Measurements from ENCODE around the gene MAP3K14.
"Not testable (repeated sequence)": the region's sequence is repeated elsewhere in the genome, so short reads cannot be mapped to it uniquely, and the experiment has no call there.

Gene MAP3K14

GRCh38 chr17:45253879-45254278 is 62.9 kb downstream of the MAP3K14 start:
- Histone ChIP-seq H3K36me3 (replicated peaks; ENCODE audit: insufficient read depth, low read length) (no peaks in the 10 kb centered on the region), H3K9me2 (replicated peaks; ENCODE audit: insufficient read depth, low read length) (no peaks in the 10 kb centered on the region), H3K27me3 (replicated peaks; ENCODE audit: insufficient read depth, low read length) (no peaks in the 10 kb centered on the region), H3K9me3 (replicated peaks; ENCODE audit: insufficient read depth, low read length) (no peaks in the 10 kb centered on the region), H3K4me3 (ENCODE audit: low read length) (no peak overlapping the region), H3K4me2 (ENCODE audit: low read depth, low read length) (no peak overlapping the region), H3F3A (ENCODE audit: insufficient read depth, low read length) (peaks cover 4% of the 10 kb centered on the region; the same call in 1 of the 2 replicates), H3K79me2 (ENCODE audit: low read length) (peaks cover 2% of the 10 kb centered on the region; the same call in 1 of the 2 replicates), H2AFZ (ENCODE audit: low read length) (no peak overlapping the region), H3K9ac (ENCODE audit: low read length) (no peak overlapping the region), H3K27ac (ENCODE audit: low read length) (no peak overlapping the region), H4K20me1 (ENCODE audit: insufficient read depth, low read length) (no peaks in the 10 kb centered on the region), H3K4me1 (ENCODE audit: low read length) (peaks cover 12% of the 10 kb centered on the region; the same call in 1 of the 2 replicates)
- DNase-seq: no peak
- TF ChIP-seq EZH2phosphoT487 (IDR thresholded peaks at IDR 0.05; ENCODE audit: low read length): no peak
- TF ChIP-seq CTCF (IDR thresholded peaks at IDR 0.05; ENCODE audit: low read length): no peak
- TF ChIP-seq EZH2 (optimal IDR thresholded peaks at IDR 0.05; ENCODE audit: low read depth, low read length): no peak

DNA sequence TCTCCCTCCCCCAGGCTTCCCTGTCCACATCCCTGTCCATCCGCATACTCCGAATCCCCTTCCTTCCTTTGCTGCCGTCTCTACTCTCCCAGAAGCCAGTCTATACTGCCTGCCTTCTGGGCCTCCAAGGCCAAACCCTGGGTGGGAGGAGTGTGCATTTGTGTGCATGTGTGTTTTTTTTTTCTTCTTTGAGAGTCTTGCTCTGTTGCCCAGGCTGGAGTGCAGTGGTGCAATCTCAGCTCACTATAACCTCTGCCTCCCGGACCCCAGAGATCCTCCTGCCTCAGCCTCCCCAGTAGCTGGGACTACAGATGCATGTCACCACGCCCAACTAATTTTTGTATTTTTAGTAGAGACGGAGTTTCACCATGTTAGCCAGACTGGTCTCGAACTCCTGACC is 63.6 kb downstream of the MAP3K14 start:
- not testable (repeated sequence) for H3K9ac ChIP-seq (ENCODE audit: low read length); H3K4me3 ChIP-seq (ENCODE audit: low read length); H3K27me3 ChIP-seq (replicated peaks; ENCODE audit: insufficient read depth, low read length); H3K79me2 ChIP-seq (ENCODE audit: low read length); H3K27ac ChIP-seq (ENCODE audit: low read length); H4K20me1 ChIP-seq (ENCODE audit: insufficient read depth, low read length); DNase-seq; H3K4me2 ChIP-seq (ENCODE audit: low read depth, low read length); H2AFZ ChIP-seq (ENCODE audit: low read length); H3F3A ChIP-seq (ENCODE audit: insufficient read depth, low read length); H3K9me3 ChIP-seq (replicated peaks; ENCODE audit: insufficient read depth, low read length); H3K9me2 ChIP-seq (replicated peaks; ENCODE audit: insufficient read depth, low read length); H3K36me3 ChIP-seq (replicated peaks; ENCODE audit: insufficient read depth, low read length)
- H3K4me1 ChIP-seq (ENCODE audit: low read length): peaks cover 12% of the 10 kb centered on the region; the same call in 1 of the 2 replicates

- Histone ChIP-seq H3K4me1 (ENCODE audit: low read length) (peaks cover 13% of the 10 kb centered on the region), H4K20me1 (ENCODE audit: insufficient read depth, low read length) (no peaks in the 10 kb centered on the region), H2AFZ (ENCODE audit: low read length) (no peak overlapping the region), H3K9me2 (replicated peaks; ENCODE audit: insufficient read depth, low read length) (no peaks in the 10 kb centered on the region), H3K4me3 (ENCODE audit: low read length) (no peak overlapping the region), H3K79me2 (ENCODE audit: low read length) (peaks cover 8% of the 10 kb centered on the region), H3K27me3 (replicated peaks; ENCODE audit: insufficient read depth, low read length) (no peaks in the 10 kb centered on the region), H3F3A (ENCODE audit: insufficient read depth, low read length) (peaks cover 10% of the 10 kb centered on the region), H3K4me2 (ENCODE audit: low read depth, low read length) (no peak overlapping the region), H3K9ac (ENCODE audit: low read length) (no peak overlapping the region), H3K27ac (ENCODE audit: low read length) (no peak overlapping the region), H3K36me3 (replicated peaks; ENCODE audit: insufficient read depth, low read length) (no peaks in the 10 kb centered on the region), H3K9me3 (replicated peaks; ENCODE audit: insufficient read depth, low read length) (no peaks in the 10 kb centered on the region)
- no peak for DNase-seq
- TF ChIP-seq CTCF (IDR thresholded peaks at IDR 0.05; ENCODE audit: low read length) (no peak), EZH2 (optimal IDR thresholded peaks at IDR 0.05; ENCODE audit: low read depth, low read length) (no peak), EZH2phosphoT487 (IDR thresholded peaks at IDR 0.05; ENCODE audit: low read length) (no peak)
These were observed 64.9 kb downstream of the MAP3K14 start for GRCh38 chr17:45251931-45252330.

DNA sequence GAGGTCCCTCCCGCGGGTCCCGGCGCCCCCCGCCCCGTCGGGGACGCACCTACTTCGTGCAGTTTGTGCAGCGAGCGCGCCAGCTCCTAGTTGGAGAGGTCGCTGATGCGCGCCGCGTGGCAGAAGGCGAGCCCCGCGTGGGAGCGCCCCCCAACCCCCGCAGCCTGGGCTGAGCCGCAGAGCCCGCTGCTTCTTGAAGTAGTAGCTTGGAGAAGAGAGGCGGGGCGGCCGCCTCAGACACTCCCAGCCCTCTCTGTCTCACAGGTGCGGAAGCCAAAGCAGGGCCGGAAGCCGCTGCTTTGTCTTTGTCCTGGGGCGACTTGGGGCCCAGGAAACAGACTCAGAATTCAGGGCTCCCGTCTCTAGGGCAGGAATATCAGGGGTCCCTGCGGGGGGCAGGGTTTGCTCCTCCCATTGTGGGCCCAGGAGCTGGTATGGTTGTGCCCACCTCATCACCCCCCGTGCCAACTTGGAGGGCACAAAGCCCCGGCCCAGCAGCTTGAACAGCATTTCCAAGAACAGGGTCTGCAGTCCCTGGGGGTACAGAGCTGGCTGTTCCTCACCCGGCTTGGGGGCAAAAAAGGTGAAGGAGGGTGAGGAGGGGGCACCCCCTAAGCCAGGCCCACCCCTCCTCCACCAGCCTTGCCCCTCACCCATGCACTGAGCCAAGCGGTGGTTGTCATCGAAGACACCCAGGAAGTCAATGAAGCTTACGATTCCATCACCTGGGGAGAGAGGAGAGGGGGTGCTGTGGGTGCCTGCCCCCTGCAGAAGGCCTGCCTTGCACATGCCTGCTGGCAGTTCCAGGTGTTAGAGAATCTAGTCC is 68.5 kb downstream of the MAP3K14 start:
- Histone ChIP-seq H2AFZ (ENCODE audit: low read length) (peak overlapping the region; percentile 90), H4K20me1 (ENCODE audit: insufficient read depth, low read length) (no peaks in the 10 kb centered on the region), H3F3A (ENCODE audit: insufficient read depth, low read length) (peaks cover 29% of the 10 kb centered on the region), H3K27me3 (replicated peaks; ENCODE audit: insufficient read depth, low read length) (no peaks in the 10 kb centered on the region), H3K4me3 (ENCODE audit: low read length) (peak overlapping the region; percentile 91), H3K27ac (ENCODE audit: low read length) (peak overlapping the region; percentile 78), H3K9me2 (replicated peaks; ENCODE audit: insufficient read depth, low read length) (no peaks in the 10 kb centered on the region), H3K4me2 (ENCODE audit: low read depth, low read length) (peak overlapping the region; percentile 91), H3K4me1 (ENCODE audit: low read length) (peaks cover 17% of the 10 kb centered on the region), H3K9me3 (replicated peaks; ENCODE audit: insufficient read depth, low read length) (no peaks in the 10 kb centered on the region), H3K9ac (ENCODE audit: low read length) (peak overlapping the region; percentile 81), H3K79me2 (ENCODE audit: low read length) (peaks cover 24% of the 10 kb centered on the region), H3K36me3 (replicated peaks; ENCODE audit: insufficient read depth, low read length) (peaks cover 4% of the 10 kb centered on the region)
- peak; percentile 90 for DNase-seq
- TF ChIP-seq EZH2phosphoT487 (IDR thresholded peaks at IDR 0.05; ENCODE audit: low read length) (no peak), EZH2 (optimal IDR thresholded peaks at IDR 0.05; ENCODE audit: low read depth, low read length) (no peak), CTCF (IDR thresholded peaks at IDR 0.05; ENCODE audit: low read length) (no peak)

Measured in MM.1S (cell line).